Smooth muscle cell (in vitro differentiated cells): ENCODE measurements around the gene PLCL1. TPM values are rescaled to one million over a fixed set of nuclear protein-coding genes. Genes with fewer than 3 reads are reported as not detected.

Experiments used
- DNase-seq: peaks from one replicate; lab custom pipeline; 2025; ENCODE audit not compliant: unreplicated experiment; lab: John Stamatoyannopoulos, UW
- H2AFZ ChIP-seq: fragments of 200-600 bp; sonication (generic); 2 replicates; pipeline ENCODE4 v1.6.0; 2016; ENCODE audit warnings: antibody characterized with exemption, low read depth, mild to moderate bottlenecking
- H3F3A ChIP-seq: fragments of 200-600 bp; sonication (generic); 2 replicates; pipeline ENCODE4 v1.6.0; 2017; ENCODE audit warnings: antibody characterized with exemption, low read depth
- H3K27ac ChIP-seq: fragments of 200-600 bp; sonication (generic); 2 replicates; pipeline ENCODE4 v1.5.1; 2016; ENCODE audit warnings: low read depth, mild to moderate bottlenecking
- H3K27me3 ChIP-seq: fragments of 200-600 bp; sonication (generic); 2 replicates; pipeline ENCODE4 v1.6.1; 2016; ENCODE audit warnings: low read depth, mild to moderate bottlenecking
- H3K36me3 ChIP-seq: fragments of 200-600 bp; sonication (generic); 2 replicates; pipeline ENCODE4 v1.5.1; 2016; ENCODE audit warnings: low read depth
- H3K4me1 ChIP-seq: fragments of 200-600 bp; sonication (generic); 2 replicates; pipeline ENCODE4 v1.5.1; 2016; ENCODE audit warnings: low read depth
- H3K4me2 ChIP-seq: fragments of 200-600 bp; sonication (generic); 2 replicates; pipeline ENCODE4 v1.6.0; 2016; ENCODE audit warnings: mild to moderate bottlenecking
- H3K4me3 ChIP-seq: fragments of 200-600 bp; sonication (generic); 2 replicates; pipeline ENCODE4 v1.5.1; 2016; ENCODE audit warnings: mild to moderate bottlenecking
- H3K79me2 ChIP-seq: fragments of 200-600 bp; sonication (generic); 2 replicates; pipeline ENCODE4 v1.6.0; 2016; ENCODE audit warnings: low read depth, mild to moderate bottlenecking
- H3K9ac ChIP-seq: fragments of 200-600 bp; sonication (generic); 2 replicates; pipeline ENCODE4 v1.6.0; 2016; ENCODE audit warnings: low read depth
- H3K9me3 ChIP-seq: fragments of 200-600 bp; sonication (generic); replicated peaks from 2 replicates; pipeline ENCODE4 v1.5.1; 2016; ENCODE audit warnings: low read depth
- H4K20me1 ChIP-seq: fragments of 200-600 bp; sonication (generic); 2 replicates; pipeline ENCODE4 v1.6.0; 2016; ENCODE audit warnings: low read depth
- CTCF ChIP-seq: fragments of 200-600 bp; sonication (generic); IDR thresholded peaks from 2 replicates; pipeline ENCODE4 v1.5.1; 2017; ENCODE audit warnings: borderline replicate concordance, mild to moderate bottlenecking, antibody characterized with exemption; ENCODE audit not compliant: insufficient read depth, poor library complexity, severe bottlenecking
- WGBS: methylation state at CpG from one replicate; pipeline ENCODE4 v1.1.7; 2016; ENCODE audit warnings: low lambda C conversion rate; 5-methylcytosine and 5-hydroxymethylcytosine counted together
- polyA plus RNA-seq: library from polyadenylated mRNA; unstranded; fragments of >200 nt; fragmentation: Nextera tagmentation; extraction: Ambion mirVana; gene quantifications from 2 replicates; pipeline ENCODE4 v1.2.1, GENCODE V29; 2016
- total RNA-seq: library from RNA; depleted of rRNA; stranded (reverse); fragments of >200 nt; gene quantifications from 2 replicates; pipeline ENCODE4 v1.2.3, GENCODE V29; 2014

The PLCL1 gene
- total and polyA plus RNA-seq, 2 experiments from 2014 or later: 0.87 to 1.3 TPM

GRCh38 chr2:198006733-198007132 lies 202.3 kb downstream of the PLCL1 start:
- WGBS: 96% methylated on average over 1 of the region's 1 CpG

DNA sequence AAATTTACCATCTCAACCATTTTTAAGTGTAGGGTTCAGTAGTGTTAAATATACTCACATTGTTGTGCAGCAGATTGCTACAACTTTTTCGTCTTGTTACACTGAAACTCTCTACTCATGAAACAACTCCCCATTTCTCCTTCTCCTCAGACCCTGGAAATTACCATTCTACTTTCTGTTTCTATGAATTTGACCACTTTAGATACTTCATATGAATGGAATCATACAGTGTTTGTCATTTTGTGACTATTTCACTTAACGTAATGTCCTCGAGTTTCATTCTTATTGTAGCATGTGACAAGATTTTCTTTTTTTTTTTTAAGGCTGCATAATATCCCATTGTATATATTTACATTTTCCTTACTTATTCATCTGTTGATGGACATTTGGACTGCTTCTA lies 203.8 kb downstream of the PLCL1 start:
- H3K79me2 ChIP-seq: no peaks in the 10 kb centered on the region

More at GRCh38 chr2:198006733-198007132, 202.3 kb downstream of the PLCL1 start:
- no peaks in the 10 kb centered on the region for H3K9me3 ChIP-seq
- no peaks in the 10 kb centered on the region for H3K79me2 ChIP-seq
- H2AFZ ChIP-seq: no peak overlapping the region
- no peaks in the 10 kb centered on the region for H3K27me3 ChIP-seq
- no peak for TF ChIP-seq CTCF
- no peaks in the 10 kb centered on the region for H3K36me3 ChIP-seq
- no peak overlapping the region for H3K27ac ChIP-seq
- no peak overlapping the region for H3K9ac ChIP-seq
- no peaks in the 10 kb centered on the region for H4K20me1 ChIP-seq
- H3K4me3 ChIP-seq: no peak overlapping the region
- H3K4me1 ChIP-seq: no peaks in the 10 kb centered on the region
- H3K4me2 ChIP-seq: no peak overlapping the region
- DNase-seq: no peak
- no peaks in the 10 kb centered on the region for H3F3A ChIP-seq

DNA sequence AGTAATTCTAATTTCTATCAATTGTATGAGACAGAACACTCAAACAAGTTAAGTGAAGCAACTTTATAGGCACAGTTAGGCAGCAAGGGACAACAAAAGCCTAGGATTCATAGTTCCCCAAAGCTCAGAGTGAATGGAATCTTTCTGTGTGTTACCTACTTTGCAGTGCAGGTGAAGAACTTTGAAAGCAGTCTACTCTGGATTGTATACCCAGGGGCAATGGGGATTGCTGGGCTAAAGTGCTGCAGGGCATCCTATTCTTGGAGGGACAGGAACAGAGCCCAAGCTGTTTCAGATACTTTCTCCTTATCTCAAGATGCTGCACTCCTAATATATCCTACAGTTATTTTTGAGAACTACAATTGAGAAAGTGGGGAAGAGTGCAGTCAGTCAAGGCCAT lies 207.6 kb downstream of the PLCL1 start:
- no peak overlapping the region for H3K4me2 ChIP-seq
- no peaks in the 10 kb centered on the region for H3K9me3 ChIP-seq
- no peaks in the 10 kb centered on the region for H3K36me3 ChIP-seq
- H3F3A ChIP-seq: no peaks in the 10 kb centered on the region
- no peak overlapping the region for H2AFZ ChIP-seq
- H3K27ac ChIP-seq: no peak overlapping the region
- no peak overlapping the region for H3K9ac ChIP-seq
- H4K20me1 ChIP-seq: no peaks in the 10 kb centered on the region
- H3K4me3 ChIP-seq: no peak overlapping the region
- DNase-seq: no peak
- TF ChIP-seq CTCF: no peak
- H3K4me1 ChIP-seq: no peaks in the 10 kb centered on the region
- H3K27me3 ChIP-seq: no peaks in the 10 kb centered on the region
- H3K79me2 ChIP-seq: no peaks in the 10 kb centered on the region

More for the DNA sequence above, 203.8 kb downstream of the PLCL1 start:
- Histone ChIP-seq H3K4me2 (no peak overlapping the region), H2AFZ (no peak overlapping the region), H3K9ac (no peak overlapping the region), H3K27me3 (no peaks in the 10 kb centered on the region), H3F3A (no peaks in the 10 kb centered on the region), H3K4me1 (no peaks in the 10 kb centered on the region), H3K27ac (no peak overlapping the region), H3K36me3 (no peaks in the 10 kb centered on the region), H3K4me3 (no peak overlapping the region), H4K20me1 (no peaks in the 10 kb centered on the region), H3K9me3 (no peaks in the 10 kb centered on the region)
- no peak for DNase-seq
- 91% methylated on average over 3 of the region's 3 CpGs for WGBS
- TF ChIP-seq CTCF: no peak

GRCh38 chr2:198016243-198016642 lies 211.8 kb downstream of the PLCL1 start:
- Histone ChIP-seq H2AFZ (no peak overlapping the region), H3K9me3 (no peaks in the 10 kb centered on the region), H3K36me3 (no peaks in the 10 kb centered on the region), H3F3A (no peaks in the 10 kb centered on the region), H3K27ac (no peak overlapping the region), H3K4me1 (no peaks in the 10 kb centered on the region), H4K20me1 (no peaks in the 10 kb centered on the region), H3K4me2 (no peak overlapping the region), H3K9ac (no peak overlapping the region), H3K27me3 (no peaks in the 10 kb centered on the region), H3K4me3 (no peak overlapping the region), H3K79me2 (no peaks in the 10 kb centered on the region)
- no peak for DNase-seq
- no peak for TF ChIP-seq CTCF
- 77% methylated on average over 4 of the region's 4 CpGs for WGBS
